CD4-positive, alpha-beta memory T cell (primary cell): ENCODE data around the gene MEGF6. TPM values are rescaled to one million over a fixed set of nuclear protein-coding genes. Genes with fewer than 3 reads are reported as not detected.

Source experiments
- CTCF ChIA-PET: fragments of 350-600 bp; sonication (Branson Sonifier 250); formaldehyde crosslinking; loops from one replicate; lab custom pipeline; 2021; ENCODE audit warnings: inconsistent platforms; ENCODE audit not compliant: partially characterized antibody; lab: Charles Lee
- POLR2A ChIA-PET: fragments of 350-600 bp; sonication (Branson Sonifier 250); formaldehyde crosslinking; loops from one replicate; lab custom pipeline; 2021; ENCODE audit not compliant: partially characterized antibody; lab: Charles Lee
- DNase-seq, 5 donors: peaks; one replicate each; pipeline versions ENCODE4 v3.0.0 to v3.0.0-alpha.2; 2020 to 2022; ENCODE audit warnings: mixed read lengths in 1 of 5
- H3K27ac ChIP-seq: one replicate; pipeline ENCODE4 v1.7.0; 2013; ENCODE audit warnings: low read depth, low read length
- H3K27me3 ChIP-seq: 2 replicates; pipeline ENCODE4 v1.7.0; 2013; ENCODE audit warnings: mild to moderate bottlenecking, low read length, moderate library complexity; ENCODE audit not compliant: insufficient read depth
- H3K36me3 ChIP-seq: 2 replicates; pipeline ENCODE4 v1.7.0; 2013; ENCODE audit warnings: mild to moderate bottlenecking, low read length, moderate library complexity; ENCODE audit not compliant: insufficient read depth
- H3K4me1 ChIP-seq: 2 replicates; pipeline ENCODE4 v1.7.0; 2013; ENCODE audit warnings: mild to moderate bottlenecking, low read length, moderate library complexity; ENCODE audit not compliant: insufficient read depth
- H3K4me3 ChIP-seq, 2 donors: one replicate each; pipeline ENCODE4 v1.7.0; 2013; ENCODE audit warnings: low read length in 2 of 2, mild to moderate bottlenecking in 1 of 2
- H3K9me3 ChIP-seq, 2 donors: one replicate each; pipeline ENCODE4 v1.7.0; 2013; ENCODE audit warnings: low read length in 2 of 2, control low read depth in 1 of 2; ENCODE audit not compliant: control insufficient read depth in 1 of 2
- H3K27ac Mint-ChIP-seq, 7 donors: one replicate each; pipeline ENCODE4 v1.8.0; 2020 to 2021; ENCODE audit warnings: mixed read lengths in 7 of 7, mild to moderate bottlenecking in 6 of 7, inconsistent platforms in 3 of 7, moderate library complexity in 3 of 7
- H3K27me3 Mint-ChIP-seq, 2 donors: one replicate each; pipeline ENCODE4 v1.8.0; 2020 to 2021; ENCODE audit warnings: mixed read lengths in 2 of 2
- H3K36me3 Mint-ChIP-seq, 2 donors: one replicate each; pipeline ENCODE4 v1.8.0; 2020 to 2021; ENCODE audit warnings: mixed read lengths in 2 of 2, inconsistent platforms in 1 of 2, mild to moderate bottlenecking in 1 of 2
- H3K4me1 Mint-ChIP-seq, 4 donors: one replicate each; pipeline ENCODE4 v1.8.0; 2020 to 2021; ENCODE audit warnings: mixed read lengths in 4 of 4, mild to moderate bottlenecking in 1 of 4
- H3K4me3 Mint-ChIP-seq, 8 donors: one replicate each; pipeline ENCODE4 v1.8.0; 2020 to 2021; ENCODE audit warnings: mixed read lengths in 8 of 8, mild to moderate bottlenecking in 7 of 8, moderate library complexity in 6 of 8, inconsistent platforms in 3 of 8
- H3K9me3 Mint-ChIP-seq, 8 donors: one replicate each; pipeline ENCODE4 v1.8.0; 2020 to 2021; ENCODE audit warnings: mixed read lengths in 8 of 8, mild to moderate bottlenecking in 5 of 8, inconsistent platforms in 3 of 8, moderate library complexity in 1 of 8
- intact Hi-C: fragments of 100-400 bp; cut with micrococcal nuclease; formaldehyde crosslinking; loops from one replicate; pipeline ENCODE4 v1.15.1; 2023
- polyA plus RNA-seq, 2 donors: library from polyadenylated mRNA; unstranded; fragments of 300-500 nt; fragmentation: Illumina TruSeq; gene quantifications; one replicate each; pipeline ENCODE4 v1.2.3, GENCODE V29; 2021
- total RNA-seq, 2 experiments: library from RNA; stranded (reverse); gene quantifications; one replicate each; pipeline ENCODE4 v1.2.3, GENCODE V29; 2021

Gene MEGF6
- total and polyA plus RNA-seq, 4 experiments from 2014 or later, result 2.4 to 168 (median 87.0) TPM

- H3K4me3 Mint-ChIP-seq, result no peak overlapping the region
- no peaks in the 10 kb centered on the region for H3K36me3 Mint-ChIP-seq
- intact Hi-C loops, result no loop called here
- POLR2A ChIA-PET, result no interaction called here
- no peaks in the 10 kb centered on the region for H3K9me3 Mint-ChIP-seq
- Histone ChIP-seq H3K4me3 (no peak overlapping the region), H3K36me3 (no peaks in the 10 kb centered on the region), H3K9me3 (no peaks in the 10 kb centered on the region), H3K27ac (no peak overlapping the region), H3K27me3 (no peaks in the 10 kb centered on the region), H3K4me1 (no peaks in the 10 kb centered on the region)
- H3K27ac Mint-ChIP-seq, result no peak overlapping the region
- no peak for DNase-seq
- CTCF ChIA-PET, result no interaction called here
- no peaks in the 10 kb centered on the region for H3K4me1 Mint-ChIP-seq
- no peaks in the 10 kb centered on the region for H3K27me3 Mint-ChIP-seq
Observed at GRCh38 chr1:3545363-3546047, 65.8 kb downstream of the MEGF6 start.

DNA sequence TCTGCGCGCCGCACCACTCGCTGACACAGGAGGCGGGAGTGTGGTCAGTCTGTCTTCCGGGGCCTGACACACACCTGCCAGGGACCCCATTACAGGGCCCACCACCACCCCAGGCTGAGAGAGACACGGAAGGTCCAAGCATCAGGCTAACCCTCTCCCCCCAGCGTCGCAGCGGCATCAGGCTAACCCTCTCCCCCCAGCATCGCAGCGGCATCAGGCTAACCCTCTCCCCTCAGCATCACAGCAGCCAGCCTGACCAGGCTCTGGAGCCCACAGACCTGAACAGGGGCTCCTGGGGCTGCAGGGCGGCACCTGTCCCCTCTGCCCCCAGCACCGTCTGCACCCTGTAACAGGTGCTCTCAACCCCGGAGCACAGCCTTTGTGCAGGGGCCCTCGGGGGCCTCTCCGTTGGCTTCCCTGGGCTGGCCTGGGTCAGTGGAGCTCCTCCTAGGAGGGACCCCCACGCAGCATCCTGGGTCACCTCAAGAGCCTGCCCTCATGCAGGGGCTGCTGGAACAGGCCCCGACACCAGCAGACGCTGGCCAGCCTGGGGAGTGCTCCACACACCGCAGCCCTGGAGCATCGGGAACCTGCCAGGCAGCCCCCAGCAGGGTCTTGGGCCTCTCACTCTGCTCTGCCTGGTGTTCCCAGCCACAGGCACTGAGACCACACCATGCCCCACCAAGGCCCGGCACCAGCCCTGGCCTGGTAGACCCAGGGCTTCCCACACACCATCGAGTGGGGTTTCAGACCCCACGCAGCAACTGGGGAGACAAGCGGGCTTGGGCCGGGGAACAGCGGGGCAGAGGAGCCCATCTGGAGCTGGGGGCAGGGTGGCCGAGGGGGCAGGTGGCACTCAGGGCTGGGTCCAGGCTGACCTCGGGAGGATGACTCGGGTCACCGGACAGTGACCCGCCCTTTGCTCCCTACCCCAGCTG lies 67.0 kb downstream of the MEGF6 start:
- H3K27ac Mint-ChIP-seq, result no peak overlapping the region
- H3K4me3 Mint-ChIP-seq, result no peak overlapping the region
- Histone ChIP-seq H3K9me3 (no peaks in the 10 kb centered on the region), H3K4me1 (no peaks in the 10 kb centered on the region), H3K36me3 (no peaks in the 10 kb centered on the region), H3K27ac (no peak overlapping the region), H3K27me3 (no peaks in the 10 kb centered on the region), H3K4me3 (no peak overlapping the region)
- no peak for DNase-seq
- intact Hi-C loops, result no loop called here
- H3K27me3 Mint-ChIP-seq, result no peaks in the 10 kb centered on the region
- no peaks in the 10 kb centered on the region for H3K9me3 Mint-ChIP-seq
- no peaks in the 10 kb centered on the region for H3K36me3 Mint-ChIP-seq
- CTCF ChIA-PET, result no interaction called here
- no peaks in the 10 kb centered on the region for H3K4me1 Mint-ChIP-seq
- POLR2A ChIA-PET, result no interaction called here

GRCh38 chr1:3543076-3544039 lies 68.0 kb downstream of the MEGF6 start:
- no peak overlapping the region for H3K27ac Mint-ChIP-seq
- Histone ChIP-seq H3K36me3 (no peaks in the 10 kb centered on the region), H3K4me3 (no peak overlapping the region), H3K9me3 (no peaks in the 10 kb centered on the region), H3K27me3 (no peaks in the 10 kb centered on the region), H3K4me1 (no peaks in the 10 kb centered on the region), H3K27ac (no peak overlapping the region)
- POLR2A ChIA-PET, result no interaction called here
- H3K9me3 Mint-ChIP-seq, result no peaks in the 10 kb centered on the region
- H3K4me3 Mint-ChIP-seq, result no peak overlapping the region
- intact Hi-C loops, result no loop called here
- no peaks in the 10 kb centered on the region for H3K27me3 Mint-ChIP-seq
- no peaks in the 10 kb centered on the region for H3K36me3 Mint-ChIP-seq
- no peaks in the 10 kb centered on the region for H3K4me1 Mint-ChIP-seq
- no peak for DNase-seq
- CTCF ChIA-PET, result no interaction called here

DNA sequence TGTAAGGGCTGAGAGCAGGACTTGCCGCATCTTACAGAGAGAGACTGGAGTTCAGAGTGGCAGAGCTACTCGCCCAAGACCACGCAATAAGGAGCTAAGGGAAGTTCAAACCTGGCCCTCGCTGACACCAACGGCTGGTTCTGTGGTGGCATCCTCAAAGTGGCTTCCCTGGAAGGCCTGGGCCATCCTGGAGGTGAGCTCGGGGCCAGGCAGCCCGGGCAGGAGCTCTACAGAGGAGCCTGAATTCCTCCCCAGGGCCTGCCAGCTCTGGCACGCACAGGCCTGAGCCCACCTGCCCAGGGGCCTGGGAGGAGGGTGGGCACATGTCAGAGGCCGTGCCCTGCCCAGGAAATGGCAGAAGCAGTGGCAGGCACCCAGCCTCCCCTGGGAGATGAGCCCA lies 68.6 kb downstream of the MEGF6 start:
- Mint-ChIP-seq H3K27me3 (no peaks in the 10 kb centered on the region), H3K36me3 (no peaks in the 10 kb centered on the region), H3K4me3 (no peak overlapping the region), H3K9me3 (no peaks in the 10 kb centered on the region), H3K27ac (no peak overlapping the region), H3K4me1 (no peaks in the 10 kb centered on the region)
- Histone ChIP-seq H3K9me3 (no peaks in the 10 kb centered on the region), H3K36me3 (no peaks in the 10 kb centered on the region), H3K27ac (no peak overlapping the region), H3K27me3 (no peaks in the 10 kb centered on the region), H3K4me3 (no peak overlapping the region), H3K4me1 (no peaks in the 10 kb centered on the region)
- DNase-seq, result no peak
- POLR2A ChIA-PET, result interaction anchor here (0.8 kb wide), 1 partner anchor 11 kb away, joined by 3 read pairs; no protein-coding TSS in a partner anchor
- intact Hi-C loops, result no loop called here
- CTCF ChIA-PET, result no interaction called here

GRCh38 chr1:3541936-3542335 lies 69.4 kb downstream of the MEGF6 start:
- no peak overlapping the region for H3K27ac Mint-ChIP-seq
- DNase-seq, result no peak
- Histone ChIP-seq H3K27me3 (no peaks in the 10 kb centered on the region), H3K4me3 (no peak overlapping the region), H3K4me1 (no peaks in the 10 kb centered on the region), H3K27ac (no peak overlapping the region), H3K36me3 (no peaks in the 10 kb centered on the region), H3K9me3 (no peaks in the 10 kb centered on the region)
- H3K36me3 Mint-ChIP-seq, result no peaks in the 10 kb centered on the region
- no peaks in the 10 kb centered on the region for H3K4me1 Mint-ChIP-seq
- POLR2A ChIA-PET, result interaction anchor here (0.8 kb wide), 1 partner anchor 11 kb away, joined by 3 read pairs; no protein-coding TSS in a partner anchor
- no peaks in the 10 kb centered on the region for H3K9me3 Mint-ChIP-seq
- H3K4me3 Mint-ChIP-seq, result no peak overlapping the region
- CTCF ChIA-PET, result no interaction called here
- no peaks in the 10 kb centered on the region for H3K27me3 Mint-ChIP-seq
- intact Hi-C loops, result no loop called here

DNA sequence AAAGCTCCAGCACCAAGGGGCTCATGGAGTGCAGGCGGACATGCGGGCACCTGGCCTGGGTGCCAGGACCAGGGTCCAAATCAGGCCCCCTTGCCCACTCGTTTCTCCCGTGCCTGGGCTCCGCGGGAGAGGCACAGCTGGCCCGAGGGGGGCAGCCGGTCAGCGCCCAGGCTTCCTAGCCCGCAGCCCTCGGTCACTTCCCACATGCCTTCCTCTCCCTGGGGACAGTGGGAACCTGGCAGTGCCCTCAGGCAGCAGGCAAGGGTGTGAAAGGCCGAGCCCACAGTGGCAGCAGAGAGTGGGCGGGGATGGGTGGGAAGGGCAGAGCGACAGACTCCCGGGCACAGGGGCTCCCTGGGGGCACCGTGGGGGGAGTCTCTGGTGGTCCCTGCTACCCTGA lies 69.8 kb downstream of the MEGF6 start:
- Mint-ChIP-seq H3K4me3 (no peak overlapping the region), H3K9me3 (no peaks in the 10 kb centered on the region), H3K36me3 (no peaks in the 10 kb centered on the region), H3K27me3 (no peaks in the 10 kb centered on the region), H3K4me1 (no peaks in the 10 kb centered on the region), H3K27ac (no peak overlapping the region)
- Histone ChIP-seq H3K27me3 (no peaks in the 10 kb centered on the region), H3K4me3 (no peak overlapping the region), H3K27ac (no peak overlapping the region), H3K4me1 (no peaks in the 10 kb centered on the region), H3K36me3 (no peaks in the 10 kb centered on the region), H3K9me3 (no peaks in the 10 kb centered on the region)
- intact Hi-C loops, result no loop called here
- ChIA-PET POLR2A (no interaction called here), CTCF (no interaction called here)
- no peak for DNase-seq

GRCh38 chr1:3540876-3541275 lies 70.4 kb downstream of the MEGF6 start:
- ChIA-PET POLR2A (no interaction called here), CTCF (no interaction called here)
- H3K4me3 Mint-ChIP-seq, result no peak overlapping the region

More at GRCh38 chr1:3540876-3541275, 70.4 kb downstream of the MEGF6 start:
- H3K9me3 ChIP-seq, result no peaks in the 10 kb centered on the region
- no peak overlapping the region for H3K27ac Mint-ChIP-seq
- DNase-seq, result no peak
- no peaks in the 10 kb centered on the region for H3K36me3 Mint-ChIP-seq
- intact Hi-C loops, result no loop called here
- H3K4me1 Mint-ChIP-seq, result no peaks in the 10 kb centered on the region
- no peak overlapping the region for H3K27ac ChIP-seq
- no peak overlapping the region for H3K4me3 ChIP-seq
- no peaks in the 10 kb centered on the region for H3K4me1 ChIP-seq
- no peaks in the 10 kb centered on the region for H3K9me3 Mint-ChIP-seq
- H3K27me3 ChIP-seq, result no peaks in the 10 kb centered on the region
- no peaks in the 10 kb centered on the region for H3K27me3 Mint-ChIP-seq
- no peaks in the 10 kb centered on the region for H3K36me3 ChIP-seq
